ENCODE data around the gene NXPE3. TPM values are rescaled to one million over a fixed set of nuclear protein-coding genes. Genes with fewer than 3 reads are reported as not detected.
"Not testable (repeated sequence)": the region's sequence is repeated elsewhere in the genome, so short reads cannot be mapped to it uniquely, and the experiment has no call there.

The NXPE3 gene
- polyA plus RNA-seq, 3 donors = 1.7 to 6.0 (median 4.8) TPM

DNA sequence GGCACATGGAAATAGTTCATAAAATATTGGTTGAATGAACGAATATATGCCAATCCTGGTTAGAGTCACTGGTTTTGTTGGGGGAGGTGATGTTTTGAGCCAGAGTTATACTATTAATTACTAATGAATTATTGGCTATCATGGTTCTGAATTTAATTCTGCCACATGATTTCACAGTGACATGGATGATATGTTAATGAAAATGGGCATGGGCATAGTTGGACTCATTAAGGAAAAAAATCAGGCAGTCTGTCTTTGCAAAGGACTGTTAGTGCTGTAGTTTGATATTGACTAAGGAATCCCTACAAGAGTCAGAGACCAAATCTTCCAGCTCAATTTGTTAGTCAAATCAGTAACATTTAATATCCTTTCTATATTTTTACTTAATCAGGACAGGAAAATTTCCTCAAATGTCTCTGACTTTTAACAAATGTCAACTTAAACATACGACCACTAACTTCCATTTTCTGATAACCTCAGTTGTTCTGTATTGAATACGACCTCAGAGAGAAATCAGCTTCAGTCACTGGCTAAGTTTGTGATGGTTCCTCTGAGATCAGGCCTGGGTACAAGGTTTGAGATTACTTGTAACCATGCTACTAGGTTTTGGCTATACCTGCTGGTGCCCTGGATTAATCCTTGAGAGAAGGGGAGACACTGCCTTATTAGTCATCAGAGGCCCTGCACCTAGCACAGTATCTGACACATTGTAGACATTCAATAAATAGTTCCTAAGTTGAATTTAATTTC, 83.6 kb downstream of the NXPE3 start:
- 82 to 87% (median 86%) methylated on average over 3 of the region's 3 CpGs for WGBS, 3 donors
- H3K27ac ChIP-seq (ENCODE audit: low read depth, low read length) = no peak overlapping the region

- 94 to 97% (median 95%) methylated on average over 7 of the region's 7 CpGs for WGBS, 3 donors
- not testable (repeated sequence) for H3K27ac ChIP-seq (ENCODE audit: low read depth, low read length)
Measured at GRCh38 chr3:101864926-101865325, 85.9 kb downstream of the NXPE3 start.

- WGBS, 3 donors = 40 to 60% (median 60%) methylated on average over 5 of the region's 5 CpGs
- no peak overlapping the region for H3K27ac ChIP-seq (ENCODE audit: low read depth, low read length)
Measured at GRCh38 chr3:101865751-101866509, 86.9 kb downstream of the NXPE3 start.

DNA sequence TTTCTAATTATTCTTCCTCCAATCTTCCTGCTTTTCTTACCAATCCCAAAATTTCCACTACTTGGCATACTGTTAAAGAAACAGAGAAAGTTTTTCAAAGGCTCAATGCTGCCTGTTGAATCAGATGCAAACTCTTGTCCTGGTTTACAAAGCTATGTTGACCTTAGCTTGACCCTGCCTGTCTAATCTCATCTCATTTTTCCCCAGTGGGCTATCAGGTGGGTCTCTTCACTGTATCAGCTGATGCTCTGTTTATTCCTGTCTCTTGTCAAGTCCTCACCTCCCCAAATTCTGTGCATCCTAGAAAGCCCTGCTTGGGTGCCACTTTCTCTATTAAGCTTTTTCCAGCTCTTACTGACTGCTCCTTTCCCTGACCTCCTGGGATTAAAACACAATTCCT, 88.5 kb downstream of the NXPE3 start:
- H3K27ac ChIP-seq (ENCODE audit: low read depth, low read length) = no peak overlapping the region

- H3K27ac ChIP-seq (ENCODE audit: low read depth, low read length) = no peak overlapping the region
- 88 to 94% (median 91%) methylated on average over 2 of the region's 2 CpGs for WGBS, 3 donors
Measured at GRCh38 chr3:101867996-101868395, 89.0 kb downstream of the NXPE3 start.

DNA sequence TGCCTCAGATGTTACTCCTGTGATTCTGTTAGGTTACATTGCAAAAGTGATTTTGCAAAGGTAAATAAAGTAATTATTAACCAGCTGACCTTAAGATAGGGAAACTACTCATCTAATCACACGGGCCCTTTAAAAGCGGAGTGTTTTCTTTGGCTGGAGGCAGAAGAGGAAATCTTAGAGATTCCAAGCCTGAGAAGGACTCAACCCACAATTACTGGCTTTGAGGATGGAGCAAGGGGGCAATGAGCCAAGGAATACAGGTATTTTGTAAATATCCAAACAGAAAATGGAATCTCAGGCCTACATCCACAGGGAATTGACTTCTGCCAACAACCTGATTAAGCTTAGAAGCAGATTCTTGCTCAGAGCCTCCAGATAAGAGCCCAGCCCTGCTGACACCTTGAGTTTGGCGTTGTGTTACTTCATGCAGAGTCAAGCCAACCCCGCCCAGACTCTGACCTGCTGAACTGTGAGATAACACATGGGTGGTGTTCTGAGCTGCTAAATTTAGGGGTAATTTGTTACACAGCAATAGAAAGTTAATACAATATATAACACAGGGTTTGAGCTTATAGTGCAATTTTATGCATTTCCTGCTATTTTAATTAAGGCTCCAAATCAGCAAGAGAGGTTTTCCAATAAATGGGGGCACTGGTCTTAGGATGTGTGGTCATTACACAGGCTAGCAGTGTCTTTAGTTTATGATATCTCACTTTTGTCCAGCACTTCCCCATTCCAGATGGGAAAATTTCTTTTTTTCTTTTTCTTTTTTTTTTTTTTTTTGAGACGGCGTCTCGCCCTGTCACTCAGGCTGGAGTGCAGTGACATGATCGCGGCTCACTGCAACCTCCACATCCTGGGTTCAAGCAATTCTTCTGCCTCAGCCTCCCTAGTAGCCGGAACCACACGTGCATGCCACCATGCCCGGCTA, 89.8 kb downstream of the NXPE3 start:
- 71 to 77% (median 71%) methylated on average over 12 of the region's 12 CpGs for WGBS, 3 donors
- H3K27ac ChIP-seq (ENCODE audit: low read depth, low read length) = no peak overlapping the region

DNA sequence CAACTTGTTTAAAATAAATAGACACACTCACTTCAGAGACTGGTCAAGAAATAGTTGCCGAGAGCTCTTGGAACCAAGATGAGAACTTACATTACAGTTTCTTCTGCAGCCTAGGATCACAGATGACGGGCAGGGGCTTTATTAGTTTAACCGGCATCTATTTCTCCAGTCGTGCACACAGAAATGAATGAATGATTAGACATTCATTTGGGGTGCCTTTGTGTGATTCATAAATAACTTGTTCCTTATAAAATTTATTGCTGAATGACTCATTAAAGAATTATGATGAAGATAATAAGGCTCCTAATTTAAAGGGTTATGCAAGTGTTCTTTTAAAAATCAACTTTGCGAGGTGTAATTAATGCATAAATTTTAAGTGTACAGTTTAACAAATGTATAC, 91.1 kb downstream of the NXPE3 start:
- WGBS, 3 donors = 93 to 95% (median 94%) methylated on average over 5 of the region's 5 CpGs
- no peak overlapping the region for H3K27ac ChIP-seq (ENCODE audit: low read depth, low read length)

GRCh38 chr3:101873619-101874018, 94.6 kb downstream of the NXPE3 start:
- no peak overlapping the region for H3K27ac ChIP-seq (ENCODE audit: low read depth, low read length)
- WGBS, 3 donors = 69 to 75% (median 71%) methylated on average over 2 of the region's 2 CpGs

DNA sequence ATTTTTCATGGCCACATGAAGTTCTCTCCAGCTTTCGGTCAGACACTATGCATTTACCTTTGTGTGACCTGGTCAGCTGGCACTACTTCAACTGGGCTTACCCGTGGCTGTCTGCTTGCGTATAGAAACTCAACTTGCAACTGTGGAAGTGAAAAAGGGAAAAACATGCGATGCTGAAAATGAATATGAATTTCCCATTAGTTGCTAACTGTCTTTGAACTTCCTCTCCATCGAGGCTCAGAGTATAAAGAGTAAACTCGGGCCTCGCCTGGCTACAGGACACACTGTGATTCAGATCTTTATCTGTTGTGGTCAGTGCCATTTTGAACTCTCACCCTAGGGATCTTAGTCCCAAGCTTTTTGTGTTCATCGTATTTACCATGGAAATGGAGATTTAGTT, 97.1 kb downstream of the NXPE3 start:
- WGBS, 3 donors = 64 to 80% (median 69%) methylated on average over 8 of the region's 8 CpGs
- H3K27ac ChIP-seq (ENCODE audit: low read depth, low read length) = no peak overlapping the region

Other genes starting within 250 kb of the NXPE3 start
- 10 to 100 TPM in 2 of 3 donors, 1 to 10 TPM in 1; 7.6 to 22.4 (median 13.8) TPM for gene TRMT10C, start 217.3 kb upstream of the NXPE3 start, polyA plus RNA-seq
- 100 to 1,000 TPM in 1 of 3 donors, 10 to 100 TPM in 2; 49.4 to 148 (median 58.7) TPM for gene PCNP, start 205.0 kb upstream of the NXPE3 start, polyA plus RNA-seq
- 1 to 10 TPM; 4.0 to 5.9 (median 4.5) TPM for gene ZBTB11, start 102.1 kb upstream of the NXPE3 start, polyA plus RNA-seq
- 1,000 to 10,000 TPM; 1,447 to 3,549 (median 1,506) TPM for gene RPL24, start 92.5 kb upstream of the NXPE3 start, polyA plus RNA-seq
- gene CEP97, start 54.6 kb upstream of the NXPE3 start, polyA plus RNA-seq = 1 to 10 TPM in 2 of 3 donors, under 1 TPM in 1; 0.72 to 1.8 (median 1.0) TPM
- gene NFKBIZ, start 70.3 kb downstream of the NXPE3 start, polyA plus RNA-seq = 10 to 100 TPM in 2 of 3 donors, 1 to 10 TPM in 1; 9.4 to 94.0 (median 41.7) TPM